Neural crest cell (in vitro differentiated cells): ENCODE data around the gene BOLL. TPM values are rescaled to one million over a fixed set of nuclear protein-coding genes. Genes with fewer than 3 reads are reported as not detected.
"Not testable (repeated sequence)": the region's sequence is repeated elsewhere in the genome, so short reads cannot be mapped to it uniquely, and the experiment has no call there.

ENCODE experiments used
- DNase-seq: peaks from one replicate; pipeline ENCODE4 v3.0.0; 2021; ENCODE audit warnings: low read depth, mixed read lengths, low spot score
- H3K27ac Mint-ChIP-seq: one replicate; pipeline ENCODE4 v1.8.0; 2021; ENCODE audit warnings: mild to moderate bottlenecking, mixed read lengths; ENCODE audit not compliant: unreplicated experiment
- H3K27me3 Mint-ChIP-seq: 2 replicates; pipeline ENCODE4 v1.8.0; 2021; ENCODE audit warnings: low read depth, mild to moderate bottlenecking, mixed read lengths
- H3K36me3 Mint-ChIP-seq: 2 replicates; pipeline ENCODE4 v1.8.0; 2021; ENCODE audit warnings: low read depth, mild to moderate bottlenecking, mixed read lengths
- H3K4me1 Mint-ChIP-seq: 2 replicates; pipeline ENCODE4 v1.8.0; 2021; ENCODE audit warnings: mixed read lengths
- H3K4me3 Mint-ChIP-seq: one replicate; pipeline ENCODE4 v1.8.0; 2021; ENCODE audit warnings: mild to moderate bottlenecking, mixed read lengths
- H3K9me3 Mint-ChIP-seq: 2 replicates; pipeline ENCODE4 v1.8.0; 2021; ENCODE audit warnings: mixed read lengths
- long read RNA-seq: library from polyadenylated mRNA; unstranded; transcript quantifications from one replicate; pipeline ENCODE4 v2.0.0, GENCODE V29; 2020
- total RNA-seq: library from RNA; stranded (reverse); gene quantifications from 2 replicates; pipeline ENCODE4 v1.2.1, GENCODE V29; 2021
- TF ChIP-seq, protein P1 (sequence below): fragments of 200-600 bp; sonication (generic); conservative IDR thresholded peaks from 2 replicates; pipeline ENCODE4 v1.5.0; 2021; ENCODE audit warnings: antibody characterized with exemption, mild to moderate bottlenecking

Gene BOLL, protein sequence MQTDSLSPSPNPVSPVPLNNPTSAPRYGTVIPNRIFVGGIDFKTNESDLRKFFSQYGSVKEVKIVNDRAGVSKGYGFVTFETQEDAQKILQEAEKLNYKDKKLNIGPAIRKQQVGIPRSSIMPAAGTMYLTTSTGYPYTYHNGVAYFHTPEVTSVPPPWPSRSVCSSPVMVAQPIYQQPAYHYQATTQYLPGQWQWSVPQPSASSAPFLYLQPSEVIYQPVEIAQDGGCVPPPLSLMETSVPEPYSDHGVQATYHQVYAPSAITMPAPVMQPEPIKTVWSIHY
- not detected in 2 replicates for total RNA-seq
- long read RNA-seq = 0 reads

DNA sequence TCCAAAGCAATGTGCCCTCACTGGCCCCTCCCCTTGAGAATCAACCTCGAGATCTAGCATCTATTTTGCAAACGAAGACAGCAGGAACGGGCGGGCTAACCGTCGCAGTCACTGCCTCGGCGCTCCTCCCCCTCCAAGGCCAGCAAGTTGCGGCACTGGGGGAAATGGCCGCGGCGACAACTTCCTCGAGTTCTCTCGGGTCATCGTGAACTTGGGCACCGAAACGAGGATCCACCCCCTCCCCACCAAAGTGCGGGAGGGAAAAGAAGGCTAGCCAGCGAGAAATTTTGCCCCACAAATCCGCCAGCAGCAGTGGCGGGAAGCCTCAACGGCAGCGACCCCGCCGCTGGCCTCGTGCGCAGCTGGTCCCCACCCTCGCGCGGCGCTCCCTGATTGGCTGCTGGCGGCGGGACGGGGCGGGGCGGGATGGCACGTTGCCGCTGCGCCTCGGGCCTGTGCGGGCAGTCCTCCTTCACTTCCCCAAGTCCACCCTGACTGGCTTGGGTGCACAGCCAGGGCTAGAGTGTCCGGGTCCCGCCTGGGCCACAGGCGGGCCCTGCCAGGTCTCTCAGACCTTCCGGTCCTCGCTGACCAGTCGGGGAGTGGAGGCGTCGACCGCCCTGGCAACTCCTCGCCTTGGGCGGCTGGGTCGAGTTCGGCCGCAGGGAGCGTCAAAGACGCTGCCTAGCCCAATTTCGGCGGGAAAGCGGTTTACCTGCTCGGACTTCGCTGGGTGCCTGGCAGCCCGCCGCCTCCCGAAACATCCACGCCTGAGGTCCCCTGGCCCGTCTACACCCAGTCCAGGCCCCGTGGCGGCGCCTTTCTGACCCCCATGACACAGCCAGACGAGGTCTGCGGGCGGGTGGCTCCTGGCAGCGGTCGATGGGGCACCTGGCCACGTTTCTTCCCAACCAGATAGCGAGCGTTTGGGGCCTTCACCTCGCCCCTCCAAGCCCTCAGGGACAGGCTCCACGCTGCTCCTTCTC lies at the start of gene BOLL:
BOLL (minus strand) TSS at position 364 of the 986 bp plus-strand sequence. CDS start 3,469 bp downstream, outside the sequence.
- H3K4me1 Mint-ChIP-seq = no peaks in the 10 kb centered on the region
- TF ChIP-seq, protein P1, sequence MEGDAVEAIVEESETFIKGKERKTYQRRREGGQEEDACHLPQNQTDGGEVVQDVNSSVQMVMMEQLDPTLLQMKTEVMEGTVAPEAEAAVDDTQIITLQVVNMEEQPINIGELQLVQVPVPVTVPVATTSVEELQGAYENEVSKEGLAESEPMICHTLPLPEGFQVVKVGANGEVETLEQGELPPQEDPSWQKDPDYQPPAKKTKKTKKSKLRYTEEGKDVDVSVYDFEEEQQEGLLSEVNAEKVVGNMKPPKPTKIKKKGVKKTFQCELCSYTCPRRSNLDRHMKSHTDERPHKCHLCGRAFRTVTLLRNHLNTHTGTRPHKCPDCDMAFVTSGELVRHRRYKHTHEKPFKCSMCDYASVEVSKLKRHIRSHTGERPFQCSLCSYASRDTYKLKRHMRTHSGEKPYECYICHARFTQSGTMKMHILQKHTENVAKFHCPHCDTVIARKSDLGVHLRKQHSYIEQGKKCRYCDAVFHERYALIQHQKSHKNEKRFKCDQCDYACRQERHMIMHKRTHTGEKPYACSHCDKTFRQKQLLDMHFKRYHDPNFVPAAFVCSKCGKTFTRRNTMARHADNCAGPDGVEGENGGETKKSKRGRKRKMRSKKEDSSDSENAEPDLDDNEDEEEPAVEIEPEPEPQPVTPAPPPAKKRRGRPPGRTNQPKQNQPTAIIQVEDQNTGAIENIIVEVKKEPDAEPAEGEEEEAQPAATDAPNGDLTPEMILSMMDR = no peak
- no peak within 1 kb of the TSS for H3K27ac Mint-ChIP-seq

DNA sequence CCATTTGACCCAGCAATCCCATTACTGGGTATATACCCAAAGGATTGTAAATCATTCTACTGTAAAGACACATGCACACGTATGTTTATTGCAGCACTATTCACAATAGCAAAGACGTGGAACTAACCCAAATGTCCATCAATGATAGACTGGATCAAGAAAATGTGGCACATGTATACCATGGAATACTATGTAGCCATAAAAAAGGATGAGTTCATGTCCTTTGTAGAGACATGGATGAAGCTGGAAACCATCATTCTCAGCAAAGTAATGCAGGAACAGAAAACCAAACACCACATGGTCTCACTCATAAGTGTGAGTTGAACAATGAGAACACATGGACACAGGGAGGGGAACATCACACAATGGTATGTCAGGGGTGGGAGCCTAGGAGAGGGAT lies 49.7 kb upstream of the BOLL start:
- not testable (repeated sequence) for DNase-seq, H3K27ac Mint-ChIP-seq, H3K27me3 Mint-ChIP-seq, H3K4me3 Mint-ChIP-seq, H3K4me1 Mint-ChIP-seq, H3K36me3 Mint-ChIP-seq
- H3K9me3 Mint-ChIP-seq = peaks cover 14% of the 10 kb centered on the region

More for the DNA sequence above, at the start of gene BOLL:
- H3K4me3 Mint-ChIP-seq = no peak within 1 kb of the TSS
- DNase-seq = no peak
- no peaks in the 10 kb centered on the region for H3K36me3 Mint-ChIP-seq
- H3K9me3 Mint-ChIP-seq = no peaks in the 10 kb centered on the region
- H3K27me3 Mint-ChIP-seq = peaks cover 34% of the 10 kb centered on the region

DNA sequence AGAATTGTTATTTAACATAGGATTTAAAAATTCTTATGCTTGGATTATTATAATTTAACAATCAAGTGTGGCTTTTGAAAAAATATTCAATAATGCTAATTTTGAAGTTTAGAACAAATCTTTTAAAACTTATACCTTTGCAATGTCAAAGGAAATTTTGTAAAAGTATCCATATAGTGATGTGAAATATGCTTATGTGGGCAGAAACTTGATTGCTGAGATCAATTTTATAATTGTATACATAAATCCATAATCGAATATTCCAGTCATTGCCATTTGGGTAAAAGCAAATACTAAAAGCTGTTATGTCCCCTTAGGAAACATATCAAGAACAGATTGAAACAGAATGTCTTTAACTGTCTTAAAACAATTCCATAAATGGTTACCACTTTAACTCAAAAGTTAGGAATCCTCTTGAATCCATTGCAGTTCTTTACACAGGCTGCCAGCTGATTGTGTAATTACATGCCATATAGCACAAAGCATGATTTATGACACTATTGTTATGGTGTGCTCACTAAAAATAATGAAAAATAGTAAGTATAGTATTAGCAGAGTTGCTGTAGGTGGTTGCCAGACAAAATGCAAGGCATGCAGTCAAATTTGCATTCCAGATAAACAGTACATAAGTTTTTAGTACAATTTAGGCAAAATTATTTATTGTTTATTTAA lies 43.5 kb upstream of the BOLL start:
- TF ChIP-seq, protein P1 = no peak
- H3K4me1 Mint-ChIP-seq = no peaks in the 10 kb centered on the region
- no peak for DNase-seq
- H3K27ac Mint-ChIP-seq = no peak overlapping the region
- H3K27me3 Mint-ChIP-seq = no peaks in the 10 kb centered on the region
- no peak overlapping the region for H3K4me3 Mint-ChIP-seq
- H3K9me3 Mint-ChIP-seq = peaks cover 12% of the 10 kb centered on the region
- peaks cover 6% of the 10 kb centered on the region for H3K36me3 Mint-ChIP-seq

DNA sequence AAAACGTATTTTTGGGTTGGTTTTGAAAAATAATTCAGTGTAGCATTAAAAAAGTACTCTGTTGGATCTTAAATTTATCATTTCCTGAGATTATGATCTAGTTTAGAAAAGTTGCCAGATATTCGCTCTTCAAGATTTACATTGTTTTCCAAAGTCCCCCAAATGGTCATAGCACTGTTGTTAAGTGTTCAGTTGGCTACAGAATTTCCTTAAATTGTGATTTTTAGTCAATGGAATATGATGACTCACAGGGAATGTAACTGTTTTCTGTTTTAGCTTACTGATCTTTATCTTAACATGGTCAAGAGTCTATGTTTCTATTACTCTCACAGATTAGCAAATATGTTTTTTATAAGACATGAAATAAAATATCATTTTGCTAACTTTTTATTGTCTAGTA lies 42.5 kb upstream of the BOLL start:
- DNase-seq = no peak
- H3K27ac Mint-ChIP-seq = no peak overlapping the region
- no peaks in the 10 kb centered on the region for H3K27me3 Mint-ChIP-seq
- peaks cover 6% of the 10 kb centered on the region for H3K36me3 Mint-ChIP-seq
- peaks cover 10% of the 10 kb centered on the region for H3K9me3 Mint-ChIP-seq
- H3K4me1 Mint-ChIP-seq = no peaks in the 10 kb centered on the region
- TF ChIP-seq, protein P1 = no peak
- no peak overlapping the region for H3K4me3 Mint-ChIP-seq

DNA sequence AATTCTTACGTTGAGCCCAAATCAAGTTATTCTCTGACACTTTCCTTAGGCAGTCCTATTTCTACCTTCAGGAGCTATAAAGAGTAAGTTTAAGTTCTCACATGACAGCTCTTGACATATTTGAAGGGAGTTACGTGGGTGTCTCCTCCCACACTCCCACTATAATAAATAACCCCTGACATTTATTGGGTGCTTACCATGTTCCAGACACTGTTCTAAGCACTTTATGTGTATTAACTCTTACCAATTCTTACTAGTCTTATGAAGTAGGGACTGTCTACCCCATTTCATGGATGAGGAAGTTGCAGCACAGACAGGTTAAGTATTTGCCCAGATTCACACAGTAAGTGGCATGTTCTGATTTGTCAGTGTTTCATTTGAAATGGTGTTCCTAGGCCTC lies 37.2 kb upstream of the BOLL start:
- Mint-ChIP-seq H3K4me3 (no peak overlapping the region), H3K27ac (no peak overlapping the region), H3K9me3 (no peaks in the 10 kb centered on the region), H3K27me3 (no peaks in the 10 kb centered on the region), H3K4me1 (no peaks in the 10 kb centered on the region), H3K36me3 (no peaks in the 10 kb centered on the region)
- TF ChIP-seq, protein P1 = no peak
- no peak for DNase-seq
